ENCODE measurements around the gene NUP50. TPM values are rescaled to one million over a fixed set of nuclear protein-coding genes. Genes with fewer than 3 reads are reported as not detected.
A peak's percentile ranks its signal among the peaks of the same experiment; 100 is the strongest.

Gene NUP50
- total RNA-seq, 1 donor from 2014 or later = 44.1 TPM

DNA sequence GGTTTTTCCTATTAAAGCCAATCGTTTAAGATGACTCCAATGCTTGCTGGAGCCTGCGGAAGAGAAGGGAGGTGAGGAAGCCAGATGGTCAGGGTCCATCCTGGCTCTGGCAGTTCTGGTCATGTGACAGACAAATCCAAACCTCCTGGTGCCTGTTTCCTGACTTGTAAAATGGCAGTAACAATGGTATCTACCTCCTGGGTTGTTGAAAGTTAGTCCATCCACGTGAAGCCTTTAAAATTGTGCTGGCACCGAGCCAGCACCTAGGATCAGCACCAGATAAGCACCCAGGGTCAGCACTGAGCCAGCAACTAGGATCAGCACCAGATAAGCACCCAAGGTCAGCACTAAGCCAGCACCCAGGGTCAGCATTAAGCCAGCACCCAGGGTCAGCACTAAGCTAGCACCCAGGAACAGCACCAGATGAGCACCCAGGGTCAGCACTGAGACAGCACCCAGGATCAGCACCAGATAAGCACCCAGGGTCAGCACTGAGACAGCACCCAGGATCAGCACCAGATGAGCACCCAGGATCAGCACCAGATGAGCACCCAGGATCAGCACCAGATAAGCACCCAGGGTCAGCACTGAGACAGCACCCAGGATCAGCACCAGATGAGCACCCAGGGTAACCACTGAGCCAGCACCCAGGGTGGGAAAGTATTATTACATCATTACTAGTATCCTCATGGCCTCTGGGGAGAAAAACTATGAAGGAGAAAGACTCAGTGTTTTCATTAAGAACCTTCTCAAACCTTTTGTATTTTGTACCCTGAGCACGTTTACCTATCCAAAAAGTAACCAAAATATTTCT lies 59.8 kb downstream of the NUP50 start:
- no peaks in the 10 kb centered on the region for H3K36me3 Mint-ChIP-seq (ENCODE audit: unreplicated experiment)
- no peaks in the 10 kb centered on the region for H3K27me3 Mint-ChIP-seq (ENCODE audit: unreplicated experiment)
- H3K27ac Mint-ChIP-seq (ENCODE audit: unreplicated experiment) = no peak overlapping the region
- H3K4me1 Mint-ChIP-seq (ENCODE audit: unreplicated experiment) = peaks cover 25% of the 10 kb centered on the region
- no peaks in the 10 kb centered on the region for H3K9me3 Mint-ChIP-seq (ENCODE audit: unreplicated experiment)
- no peak for DNase-seq (ENCODE audit: extremely low spot score, unreplicated experiment)
- H3K4me3 Mint-ChIP-seq (ENCODE audit: unreplicated experiment) = no peak overlapping the region
- no peak for TF ChIP-seq CTCF (IDR thresholded peaks at IDR 0.05)

DNA sequence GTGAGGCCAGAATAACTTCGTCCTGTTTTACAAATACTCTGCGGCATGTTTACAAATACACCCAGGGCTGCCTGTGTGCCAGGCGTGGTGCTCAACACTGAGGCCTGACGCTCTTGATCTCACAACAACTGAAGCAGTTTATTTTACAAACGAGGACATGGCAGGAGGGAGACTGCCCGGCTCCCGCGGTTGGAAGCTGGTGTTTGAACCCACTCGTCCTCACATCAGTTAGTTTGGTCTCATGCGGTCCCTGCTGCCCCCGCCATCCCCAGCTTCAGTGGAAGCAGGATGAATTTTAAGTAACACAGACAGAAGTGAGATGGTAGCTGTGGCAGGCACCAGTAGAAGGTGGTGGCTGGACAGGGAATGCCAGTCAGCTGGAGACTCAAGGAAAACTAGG lies 60.6 kb downstream of the NUP50 start:
- TF ChIP-seq CTCF (IDR thresholded peaks at IDR 0.05) = no peak
- Mint-ChIP-seq H3K36me3 (ENCODE audit: unreplicated experiment) (no peaks in the 10 kb centered on the region), H3K27me3 (ENCODE audit: unreplicated experiment) (no peaks in the 10 kb centered on the region), H3K9me3 (ENCODE audit: unreplicated experiment) (no peaks in the 10 kb centered on the region), H3K27ac (ENCODE audit: unreplicated experiment) (no peak overlapping the region), H3K4me3 (ENCODE audit: unreplicated experiment) (no peak overlapping the region), H3K4me1 (ENCODE audit: unreplicated experiment) (peaks cover 24% of the 10 kb centered on the region)
- DNase-seq (ENCODE audit: extremely low spot score, unreplicated experiment) = no peak

GRCh38 chr22:45224988-45225731 lies 61.4 kb downstream of the NUP50 start:
- H3K4me1 Mint-ChIP-seq (ENCODE audit: unreplicated experiment) = peaks cover 24% of the 10 kb centered on the region
- TF ChIP-seq CTCF (IDR thresholded peaks at IDR 0.05) = no peak
- H3K9me3 Mint-ChIP-seq (ENCODE audit: unreplicated experiment) = no peaks in the 10 kb centered on the region

GRCh38 chr22:45225732-45226502 lies 62.2 kb downstream of the NUP50 start:
- H3K36me3 Mint-ChIP-seq (ENCODE audit: unreplicated experiment) = no peaks in the 10 kb centered on the region
- no peak for DNase-seq (ENCODE audit: extremely low spot score, unreplicated experiment)
- H3K9me3 Mint-ChIP-seq (ENCODE audit: unreplicated experiment) = no peaks in the 10 kb centered on the region
- H3K27ac Mint-ChIP-seq (ENCODE audit: unreplicated experiment) = peak overlapping the region; percentile 17
- no peaks in the 10 kb centered on the region for H3K27me3 Mint-ChIP-seq (ENCODE audit: unreplicated experiment)
- peaks cover 22% of the 10 kb centered on the region for H3K4me1 Mint-ChIP-seq (ENCODE audit: unreplicated experiment)
- no peak for TF ChIP-seq CTCF (IDR thresholded peaks at IDR 0.05)
- no peak overlapping the region for H3K4me3 Mint-ChIP-seq (ENCODE audit: unreplicated experiment)

More at GRCh38 chr22:45224988-45225731, 61.4 kb downstream of the NUP50 start:
- no peak for DNase-seq (ENCODE audit: extremely low spot score, unreplicated experiment)
- Mint-ChIP-seq H3K27me3 (ENCODE audit: unreplicated experiment) (no peaks in the 10 kb centered on the region), H3K36me3 (ENCODE audit: unreplicated experiment) (no peaks in the 10 kb centered on the region), H3K4me3 (ENCODE audit: unreplicated experiment) (no peak overlapping the region), H3K27ac (ENCODE audit: unreplicated experiment) (no peak overlapping the region)
